Measurements from ENCODE around the gene ITGB6. TPM values are rescaled to one million over a fixed set of nuclear protein-coding genes. Genes with fewer than 3 reads are reported as not detected.

Gene ITGB6
- total and polyA plus RNA-seq, 2 of the 8 experiments (the other 6 are each of a cell fraction or from before 2014, with no cell fraction given) = not detected

GRCh38 chr2:160125366-160125765 is 74.7 kb downstream of the ITGB6 start:
- Histone ChIP-seq H3K18ac (ENCODE audit: extremely low read depth, low read length) (no peak overlapping the region), H3K27me3 (replicated peaks in 1 of 4; ENCODE audit: control insufficient read depth in 3 of 4, extremely low read depth in 1 of 4, insufficient read depth in 3 of 4, low read length in 3 of 4) (no peaks in the 10 kb centered on the region), H2BK12ac (ENCODE audit: low read depth, low read length) (no peak overlapping the region), H4K8ac (ENCODE audit: extremely low read depth, insufficient read depth, low read length) (no peak overlapping the region), H4K20me1 (replicated peaks in 1 of 2; ENCODE audit: control insufficient read depth in 1 of 2, insufficient read depth in 2 of 2, low read length in 2 of 2) (no peaks in the 10 kb centered on the region), H4K91ac (replicated peaks; ENCODE audit: insufficient read length, low read length) (no peak overlapping the region), H2AK5ac (ENCODE audit: low read depth, low read length) (no peak overlapping the region), H3K14ac (ENCODE audit: insufficient read length) (no peak overlapping the region), H2BK5ac (ENCODE audit: low read depth, low read length) (no peak overlapping the region), H3K79me1 (ENCODE audit: low read depth, low read length) (no peaks in the 10 kb centered on the region), H4K5ac (ENCODE audit: insufficient read length, low read depth, low read length) (no peak overlapping the region), H3K9ac (replicated peaks in 1 of 4; ENCODE audit: extremely low read depth in 1 of 4, low read depth in 3 of 4, low read length in 3 of 4) (no peak overlapping the region), H2BK15ac (ENCODE audit: low read length) (no peak overlapping the region), H3K9me3 (ENCODE audit: insufficient read depth in 2 of 2, low read depth in 1 of 2, low read length in 1 of 2) (no peaks in the 10 kb centered on the region), H3K23ac (ENCODE audit: insufficient read length) (no peak overlapping the region), H3K36me3 (ENCODE audit: control insufficient read depth in 2 of 4, insufficient read depth in 4 of 4, low read length in 3 of 4) (no peaks in the 10 kb centered on the region), H3K4me3 (ENCODE audit: extremely low read depth in 1 of 4, insufficient read depth in 2 of 4, low read depth in 3 of 4, low read length in 4 of 4) (no peak overlapping the region), H3K4me2 (ENCODE audit: insufficient read depth in 1 of 2, low read depth in 2 of 2, low read length in 2 of 2) (no peak overlapping the region), H2AFZ (ENCODE audit: low read length) (no peak overlapping the region), H3K56ac (replicated peaks; ENCODE audit: insufficient read length, low read depth, low read length) (no peak overlapping the region), H3K4ac (replicated peaks; ENCODE audit: insufficient read length, low read depth, low read length) (no peak overlapping the region), H3K79me2 (ENCODE audit: control insufficient read depth in 1 of 2, insufficient read depth in 2 of 2, low read length in 2 of 2) (no peaks in the 10 kb centered on the region), H3K4me1 (replicated peaks in 1 of 4; ENCODE audit: control insufficient read depth in 3 of 4, insufficient read depth in 4 of 4, low read length in 3 of 4) (no peaks in the 10 kb centered on the region), H3K27ac (ENCODE audit: low read depth, low read length) (no peak overlapping the region), H2BK20ac (ENCODE audit: low read length) (no peak overlapping the region), H3K23me2 (ENCODE audit: low read depth, low read length) (no peaks in the 10 kb centered on the region), H2BK120ac (replicated peaks; ENCODE audit: low read depth, low read length) (no peak overlapping the region)
- no peak for FAIRE-seq
- ChIA-PET POLR2A (ENCODE audit: partially characterized antibody) (no interaction called here), CTCF (ENCODE audit: partially characterized antibody) (interaction anchor here (0.8 to 3.2 kb wide), 2 partner anchors 16 kb away, joined by 3 to 18 read pairs; no protein-coding TSS in a partner anchor)
- WGBS, 2 experiments (ENCODE audit: extremely low coverage in 1 of 2, insufficient coverage in 1 of 2, insufficient read length in 1 of 2, insufficient replicate concordance in 2 of 2, low coverage in 1 of 2, low lambda C conversion rate in 2 of 2, missing lambda C conversion rate in 1 of 2) = 83% methylated on average over 2 of the region's 2 CpGs; no CpG with 5 or more reads in 1 of the 2 experiments
- no peak for TF ChIP-seq MAFK (IDR thresholded peaks at IDR 0.05; ENCODE audit: low read depth, low read length)
- TF ChIP-seq, protein P1, sequence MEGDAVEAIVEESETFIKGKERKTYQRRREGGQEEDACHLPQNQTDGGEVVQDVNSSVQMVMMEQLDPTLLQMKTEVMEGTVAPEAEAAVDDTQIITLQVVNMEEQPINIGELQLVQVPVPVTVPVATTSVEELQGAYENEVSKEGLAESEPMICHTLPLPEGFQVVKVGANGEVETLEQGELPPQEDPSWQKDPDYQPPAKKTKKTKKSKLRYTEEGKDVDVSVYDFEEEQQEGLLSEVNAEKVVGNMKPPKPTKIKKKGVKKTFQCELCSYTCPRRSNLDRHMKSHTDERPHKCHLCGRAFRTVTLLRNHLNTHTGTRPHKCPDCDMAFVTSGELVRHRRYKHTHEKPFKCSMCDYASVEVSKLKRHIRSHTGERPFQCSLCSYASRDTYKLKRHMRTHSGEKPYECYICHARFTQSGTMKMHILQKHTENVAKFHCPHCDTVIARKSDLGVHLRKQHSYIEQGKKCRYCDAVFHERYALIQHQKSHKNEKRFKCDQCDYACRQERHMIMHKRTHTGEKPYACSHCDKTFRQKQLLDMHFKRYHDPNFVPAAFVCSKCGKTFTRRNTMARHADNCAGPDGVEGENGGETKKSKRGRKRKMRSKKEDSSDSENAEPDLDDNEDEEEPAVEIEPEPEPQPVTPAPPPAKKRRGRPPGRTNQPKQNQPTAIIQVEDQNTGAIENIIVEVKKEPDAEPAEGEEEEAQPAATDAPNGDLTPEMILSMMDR (IDR thresholded peaks at IDR 0.05; ENCODE audit: control extremely low read depth in 1 of 3, insufficient read depth in 1 of 3, low read depth in 1 of 3, low read length in 3 of 3) = no peak
- no peak for DNase-seq (ENCODE audit: low read depth in 1 of 2, low spot score in 2 of 2)

Measured in H1 (cell line).